Upper lobe of right lung (tissue), 1 donor: ENCODE data around the gene NUDT15. TPM values are rescaled to one million over a fixed set of nuclear protein-coding genes. Genes with fewer than 3 reads are reported as not detected.
A peak's percentile ranks its signal among the peaks of the same experiment; 100 is the strongest.

ENCODE experiments used
- ATAC-seq: fragments of 200-7000 bp; cut with Tn5 transposase; one replicate; pipeline ENCODE4 v1.9.1; 2020; ENCODE audit warnings: mild to moderate bottlenecking, moderate library complexity
- DNase-seq: peaks from one replicate; pipeline ENCODE4 v3.0.0-alpha.2; 2020
- H3K27ac ChIP-seq: fragments of 200-600 bp; one replicate; pipeline ENCODE4 v1.8.0; 2022
- H3K27me3 ChIP-seq: fragments of 200-600 bp; one replicate; pipeline ENCODE4 v1.8.0; 2022; ENCODE audit warnings: mild to moderate bottlenecking
- H3K36me3 ChIP-seq: fragments of 200-600 bp; one replicate; pipeline ENCODE4 v1.8.0; 2022
- H3K4me1 ChIP-seq: fragments of 200-600 bp; one replicate; pipeline ENCODE4 v1.8.0; 2022
- H3K4me3 ChIP-seq: fragments of 200-600 bp; one replicate; pipeline ENCODE4 v1.8.0; 2022; ENCODE audit warnings: mild to moderate bottlenecking
- H3K9me3 ChIP-seq: fragments of 200-600 bp; one replicate; pipeline ENCODE4 v1.8.0; 2022
- intact Hi-C: fragments of 100-400 bp; cut with DNase I; formaldehyde crosslinking; loops from one replicate; pipeline ENCODE4 v1.11.0; 2022
- total RNA-seq: library from RNA; stranded (reverse); fragmentation: NEBNext Ultra II Directional; extraction: Animal tissue kit (Norgen Biotek cat#: 25700); gene quantifications from one replicate; pipeline ENCODE4 v1.2.1, GENCODE V29; 2021
- TF ChIP-seq, protein P1 (sequence below): fragments of 200-600 bp; IDR thresholded peaks from one replicate; pipeline ENCODE4 v1.8.0; 2022; ENCODE audit warnings: antibody characterized with exemption
- donor health status: DM: no; HTN: yes; CAD: no; lungs with severe emphysema.

The NUDT15 gene
- total RNA-seq, 1 donor from 2014 or later = 13.2 TPM

DNA sequence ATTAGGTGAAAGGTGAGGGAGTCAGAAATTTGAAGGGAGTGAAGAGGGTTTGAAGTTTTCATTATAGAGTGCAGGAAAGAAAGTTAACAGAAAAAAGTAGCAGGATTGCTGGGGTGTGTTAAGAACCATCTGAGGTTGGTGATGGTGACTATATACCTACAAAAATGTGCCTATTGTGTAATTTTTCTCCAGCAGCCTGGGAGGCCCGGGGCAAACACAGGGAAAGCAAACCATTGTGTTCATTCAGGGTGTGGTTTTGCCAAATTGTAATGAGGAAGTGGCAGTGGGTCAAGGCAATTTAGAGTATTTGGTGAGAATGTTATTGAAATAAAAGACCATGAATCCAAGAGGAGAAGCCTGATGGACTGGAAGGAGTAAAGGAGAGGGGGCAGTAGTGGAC is 28.2 kb upstream of the NUDT15 start:
- H3K9me3 ChIP-seq = no peaks in the 10 kb centered on the region
- no peaks in the 10 kb centered on the region for H3K36me3 ChIP-seq
- intact Hi-C loops = no loop called here
- DNase-seq (no peak), ATAC-seq (peak; percentile 72)
- TF ChIP-seq, protein P1, sequence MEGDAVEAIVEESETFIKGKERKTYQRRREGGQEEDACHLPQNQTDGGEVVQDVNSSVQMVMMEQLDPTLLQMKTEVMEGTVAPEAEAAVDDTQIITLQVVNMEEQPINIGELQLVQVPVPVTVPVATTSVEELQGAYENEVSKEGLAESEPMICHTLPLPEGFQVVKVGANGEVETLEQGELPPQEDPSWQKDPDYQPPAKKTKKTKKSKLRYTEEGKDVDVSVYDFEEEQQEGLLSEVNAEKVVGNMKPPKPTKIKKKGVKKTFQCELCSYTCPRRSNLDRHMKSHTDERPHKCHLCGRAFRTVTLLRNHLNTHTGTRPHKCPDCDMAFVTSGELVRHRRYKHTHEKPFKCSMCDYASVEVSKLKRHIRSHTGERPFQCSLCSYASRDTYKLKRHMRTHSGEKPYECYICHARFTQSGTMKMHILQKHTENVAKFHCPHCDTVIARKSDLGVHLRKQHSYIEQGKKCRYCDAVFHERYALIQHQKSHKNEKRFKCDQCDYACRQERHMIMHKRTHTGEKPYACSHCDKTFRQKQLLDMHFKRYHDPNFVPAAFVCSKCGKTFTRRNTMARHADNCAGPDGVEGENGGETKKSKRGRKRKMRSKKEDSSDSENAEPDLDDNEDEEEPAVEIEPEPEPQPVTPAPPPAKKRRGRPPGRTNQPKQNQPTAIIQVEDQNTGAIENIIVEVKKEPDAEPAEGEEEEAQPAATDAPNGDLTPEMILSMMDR = no peak
- no peaks in the 10 kb centered on the region for H3K27me3 ChIP-seq
- no peak overlapping the region for H3K27ac ChIP-seq
- H3K4me1 ChIP-seq = no peaks in the 10 kb centered on the region
- no peak overlapping the region for H3K4me3 ChIP-seq

DNA sequence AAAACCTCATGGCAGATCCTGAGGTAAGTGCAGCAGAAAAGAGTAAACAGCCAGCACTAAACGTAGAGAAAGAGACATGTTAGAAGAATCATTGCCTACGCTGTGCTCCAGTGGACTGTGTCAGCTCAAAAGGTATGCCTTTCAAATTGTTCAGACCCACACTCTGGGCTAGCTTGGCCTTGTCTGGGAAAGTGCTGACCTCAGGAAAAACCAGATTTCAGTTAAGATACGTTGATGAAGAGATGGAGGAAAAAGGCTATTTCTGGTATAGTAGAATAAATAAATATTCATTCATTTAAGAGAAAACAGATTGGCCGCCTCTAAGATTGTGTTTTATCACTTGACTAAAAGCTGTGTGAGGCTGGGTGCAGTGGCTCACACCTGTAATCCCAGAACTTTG is 26.8 kb upstream of the NUDT15 start:
- no peaks in the 10 kb centered on the region for H3K9me3 ChIP-seq
- no peak for DNase-seq
- H3K27ac ChIP-seq = no peak overlapping the region
- TF ChIP-seq, protein P1 = no peak
- intact Hi-C loops = no loop called here
- H3K4me1 ChIP-seq = no peaks in the 10 kb centered on the region
- H3K27me3 ChIP-seq = no peaks in the 10 kb centered on the region
- no peaks in the 10 kb centered on the region for H3K36me3 ChIP-seq
- no peak overlapping the region for H3K4me3 ChIP-seq
- ATAC-seq = no peak

DNA sequence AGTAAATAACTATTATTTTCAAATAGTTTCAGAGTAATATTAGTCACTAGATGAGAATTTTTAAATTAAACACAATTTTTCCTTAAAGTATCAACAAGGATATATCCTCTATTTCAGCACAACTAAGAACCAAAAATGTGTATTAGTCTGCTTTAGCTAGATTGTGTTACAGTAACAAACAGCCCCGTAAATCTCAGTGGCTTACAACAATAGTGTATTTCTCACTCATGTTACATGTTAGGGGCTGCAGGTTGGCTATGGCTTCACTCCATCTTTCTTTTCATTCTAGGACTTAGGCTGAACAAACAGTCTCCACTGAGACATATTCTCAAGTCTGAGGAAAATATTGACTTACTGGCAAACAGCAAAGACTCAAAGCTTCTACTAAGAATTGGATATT is 24.9 kb upstream of the NUDT15 start:
- Histone ChIP-seq H3K27me3 (no peaks in the 10 kb centered on the region), H3K4me3 (no peak overlapping the region), H3K27ac (no peak overlapping the region), H3K9me3 (no peaks in the 10 kb centered on the region), H3K4me1 (no peaks in the 10 kb centered on the region), H3K36me3 (no peaks in the 10 kb centered on the region)
- ATAC-seq (no peak), DNase-seq (no peak)
- TF ChIP-seq, protein P1 = no peak
- intact Hi-C loops = no loop called here

DNA sequence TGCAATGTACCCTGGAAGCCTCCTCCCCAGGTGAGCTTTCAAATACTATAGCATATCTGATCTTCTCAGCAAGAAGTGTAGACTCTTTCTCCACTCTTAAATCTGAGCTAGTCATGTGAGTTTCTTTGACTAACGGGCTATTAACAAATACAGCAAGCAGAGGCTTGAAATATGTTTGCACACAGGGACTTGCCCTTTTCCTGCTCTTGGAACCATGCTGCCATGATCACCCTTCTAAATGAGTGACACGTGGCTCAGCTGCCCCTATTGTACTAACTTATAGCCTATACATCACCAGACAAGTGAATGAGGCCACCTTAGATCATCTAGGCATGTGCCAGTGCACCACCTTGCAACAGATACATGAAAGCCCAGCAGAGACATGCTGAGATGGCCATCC is 23.2 kb upstream of the NUDT15 start:
- intact Hi-C loops = no loop called here
- Histone ChIP-seq H3K9me3 (no peaks in the 10 kb centered on the region), H3K36me3 (no peaks in the 10 kb centered on the region), H3K27me3 (no peaks in the 10 kb centered on the region), H3K4me3 (no peak overlapping the region), H3K4me1 (no peaks in the 10 kb centered on the region), H3K27ac (no peak overlapping the region)
- TF ChIP-seq, protein P1 = no peak
- DNase-seq (no peak), ATAC-seq (no peak)

DNA sequence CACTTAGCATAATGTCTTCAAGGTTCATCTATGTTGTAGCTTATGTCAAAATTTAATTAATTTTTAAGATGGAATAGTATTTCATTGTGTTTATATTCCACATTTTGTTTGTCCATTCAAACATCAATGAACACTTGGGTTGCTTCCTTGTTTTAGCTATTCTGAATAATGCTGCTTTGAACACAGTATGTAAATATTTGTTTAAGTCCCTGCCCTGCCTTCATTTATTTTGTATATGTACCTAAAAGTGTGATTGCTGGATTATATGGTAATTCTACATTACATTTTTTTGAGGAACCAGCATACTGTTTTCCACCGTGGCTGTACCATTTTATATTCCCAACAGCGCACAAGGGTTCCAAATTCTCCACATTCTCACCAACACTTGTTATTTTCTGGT is 18.9 kb upstream of the NUDT15 start:
- no peaks in the 10 kb centered on the region for H3K4me1 ChIP-seq
- ATAC-seq (no peak), DNase-seq (no peak)
- TF ChIP-seq, protein P1 = no peak
- H3K36me3 ChIP-seq = no peaks in the 10 kb centered on the region
- H3K27me3 ChIP-seq = no peaks in the 10 kb centered on the region
- intact Hi-C loops = no loop called here
- no peak overlapping the region for H3K4me3 ChIP-seq
- H3K9me3 ChIP-seq = no peaks in the 10 kb centered on the region
- H3K27ac ChIP-seq = no peak overlapping the region

DNA sequence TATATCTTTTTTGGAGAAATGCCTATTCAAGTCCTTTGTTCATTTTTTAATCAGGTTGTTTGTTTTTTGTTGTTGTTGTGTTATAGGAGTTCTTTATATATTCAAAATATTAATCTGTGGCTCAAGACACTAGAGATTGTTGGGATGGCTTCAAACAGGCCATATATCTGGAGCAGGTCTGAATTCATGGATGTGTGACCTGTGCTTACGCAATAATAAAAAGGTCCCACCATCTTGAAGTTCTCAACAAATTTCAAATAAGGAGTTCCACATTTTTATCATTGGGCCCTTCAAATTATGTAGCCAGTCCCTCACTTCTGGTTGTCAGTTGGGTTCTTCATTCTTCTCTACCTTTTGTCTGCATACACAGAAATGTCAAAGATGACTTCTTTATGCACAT is 17.7 kb upstream of the NUDT15 start:
- no peak overlapping the region for H3K27ac ChIP-seq
- H3K9me3 ChIP-seq = no peaks in the 10 kb centered on the region
- no peaks in the 10 kb centered on the region for H3K4me1 ChIP-seq
- DNase-seq (no peak), ATAC-seq (no peak)
- H3K4me3 ChIP-seq = no peak overlapping the region
- no peaks in the 10 kb centered on the region for H3K27me3 ChIP-seq
- TF ChIP-seq, protein P1 = no peak
- intact Hi-C loops = no loop called here
- no peaks in the 10 kb centered on the region for H3K36me3 ChIP-seq
